WI38 (cell line): ENCODE results near the gene FAM107A.
"Not testable (repeated sequence)": the region's sequence is repeated elsewhere in the genome, so short reads cannot be mapped to it uniquely, and the experiment has no call there.

Source experiments
- H3K4me3 ChIP-seq: 2 replicates; pipeline ENCODE4 v1.5.1; 2011; ENCODE audit warnings: low read depth, mild to moderate bottlenecking, control low read depth, low read length
- TF ChIP-seq, protein P1 (sequence below): IDR thresholded peaks from 2 replicates; pipeline ENCODE4 v1.5.1; 2012; ENCODE audit warnings: low read depth, mild to moderate bottlenecking, control low read depth, low read length

The FAM107A gene

DNA sequence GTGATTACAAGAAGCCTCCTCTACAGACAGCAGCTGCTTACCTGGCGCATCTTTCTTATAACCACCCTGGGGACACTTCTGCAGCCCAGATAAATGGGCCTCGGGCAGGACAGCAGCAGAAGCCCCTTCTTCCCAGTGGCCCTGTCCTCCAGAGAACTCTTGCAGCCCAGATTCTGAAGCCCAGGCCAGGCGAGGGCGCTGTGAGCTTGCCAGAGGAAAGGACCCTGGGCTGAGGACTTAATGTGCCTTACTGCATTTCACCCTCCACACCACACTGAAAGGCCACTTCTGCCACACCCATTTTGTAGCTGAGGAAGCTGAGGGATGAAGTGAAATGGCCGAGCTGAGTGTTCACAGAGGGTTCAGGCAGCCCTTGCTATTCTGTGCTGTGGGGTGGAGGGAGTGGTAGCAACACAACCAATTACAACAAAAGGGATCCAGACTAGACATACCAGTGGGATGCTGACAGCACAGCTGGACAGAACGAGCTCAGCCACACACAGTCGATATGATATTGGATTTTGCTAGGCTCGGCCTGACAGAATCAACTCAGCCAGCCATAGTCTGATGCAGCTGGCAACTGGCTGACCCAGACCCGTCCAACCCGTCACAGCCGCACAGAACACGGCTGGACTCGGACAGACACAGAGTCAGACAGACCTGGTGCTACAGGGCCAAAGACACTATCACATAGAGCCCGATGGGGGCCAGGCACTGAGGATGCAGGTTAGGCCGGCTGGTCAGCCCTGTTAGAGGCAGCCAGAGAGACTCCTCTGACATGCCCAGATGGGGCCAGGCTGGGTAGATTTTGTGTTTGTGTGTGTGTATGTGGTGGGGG, 47.5 kb downstream of the FAM107A start:
- TF ChIP-seq, protein P1, sequence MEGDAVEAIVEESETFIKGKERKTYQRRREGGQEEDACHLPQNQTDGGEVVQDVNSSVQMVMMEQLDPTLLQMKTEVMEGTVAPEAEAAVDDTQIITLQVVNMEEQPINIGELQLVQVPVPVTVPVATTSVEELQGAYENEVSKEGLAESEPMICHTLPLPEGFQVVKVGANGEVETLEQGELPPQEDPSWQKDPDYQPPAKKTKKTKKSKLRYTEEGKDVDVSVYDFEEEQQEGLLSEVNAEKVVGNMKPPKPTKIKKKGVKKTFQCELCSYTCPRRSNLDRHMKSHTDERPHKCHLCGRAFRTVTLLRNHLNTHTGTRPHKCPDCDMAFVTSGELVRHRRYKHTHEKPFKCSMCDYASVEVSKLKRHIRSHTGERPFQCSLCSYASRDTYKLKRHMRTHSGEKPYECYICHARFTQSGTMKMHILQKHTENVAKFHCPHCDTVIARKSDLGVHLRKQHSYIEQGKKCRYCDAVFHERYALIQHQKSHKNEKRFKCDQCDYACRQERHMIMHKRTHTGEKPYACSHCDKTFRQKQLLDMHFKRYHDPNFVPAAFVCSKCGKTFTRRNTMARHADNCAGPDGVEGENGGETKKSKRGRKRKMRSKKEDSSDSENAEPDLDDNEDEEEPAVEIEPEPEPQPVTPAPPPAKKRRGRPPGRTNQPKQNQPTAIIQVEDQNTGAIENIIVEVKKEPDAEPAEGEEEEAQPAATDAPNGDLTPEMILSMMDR: peak; percentile 13; the same call in 1 of the 2 replicates
- no peak overlapping the region for H3K4me3 ChIP-seq

DNA sequence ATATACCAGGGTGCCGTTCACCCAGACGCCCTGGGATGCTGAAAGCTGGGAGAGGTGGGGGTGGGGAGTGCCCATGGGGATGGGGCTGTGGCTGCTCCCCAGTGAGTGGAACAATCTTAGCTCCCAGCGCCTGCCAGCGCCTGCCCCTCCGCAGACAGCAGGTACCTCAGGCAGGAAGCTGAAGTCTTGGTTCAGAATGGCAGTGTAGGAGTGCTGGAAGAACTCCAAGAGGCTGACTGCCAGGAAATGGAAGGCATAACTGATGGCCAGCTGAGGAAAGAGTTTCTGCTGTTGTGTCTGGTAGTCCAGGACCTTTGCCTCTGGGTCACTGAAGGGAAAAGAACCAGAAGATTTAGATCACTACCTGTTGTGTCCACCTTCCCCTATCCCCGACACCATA, 48.6 kb downstream of the FAM107A start:
- TF ChIP-seq, protein P1: no peak
- no peak overlapping the region for H3K4me3 ChIP-seq

DNA sequence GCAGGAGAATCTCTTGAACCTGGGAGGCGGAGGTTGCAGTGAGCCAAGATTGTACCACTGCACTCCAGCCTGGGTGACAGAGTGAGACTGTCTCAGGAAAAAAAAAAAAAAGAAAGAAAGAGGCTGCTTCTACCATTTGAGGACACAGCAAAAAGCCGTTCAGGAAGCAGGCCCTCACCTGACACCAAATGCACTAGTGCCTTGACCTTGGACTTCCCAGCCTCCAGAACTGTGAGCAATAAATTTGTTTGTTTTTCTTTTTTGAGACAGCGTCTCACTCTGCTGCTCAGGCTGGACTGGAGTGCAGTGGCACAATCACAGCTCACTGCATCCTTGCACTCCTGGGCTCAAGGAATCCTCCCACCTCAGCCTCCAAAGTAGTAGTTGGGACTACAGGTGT, 49.8 kb downstream of the FAM107A start:
- not testable (repeated sequence) for H3K4me3 ChIP-seq

DNA sequence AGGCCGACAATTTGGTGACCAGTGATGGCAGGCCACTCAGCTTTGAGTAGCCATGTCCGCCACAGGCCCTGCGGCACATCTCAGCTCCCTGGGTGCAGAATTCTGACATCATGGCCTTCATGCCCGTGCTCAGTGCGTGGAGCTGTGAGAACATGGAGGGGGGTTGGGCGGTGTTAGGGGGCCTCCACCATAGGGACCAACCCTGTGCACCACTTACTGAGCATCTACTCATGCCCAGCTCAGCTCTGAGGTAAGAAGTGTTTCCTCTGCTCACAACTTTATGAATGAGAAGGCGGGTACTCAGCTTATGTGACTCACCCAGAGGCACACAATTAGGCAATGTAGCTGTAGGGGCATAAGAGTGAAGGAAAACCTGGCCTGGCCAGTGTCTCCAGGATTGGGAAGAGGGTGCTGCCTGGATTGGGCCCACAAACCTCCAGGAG, 50.7 kb downstream of the FAM107A start:
- no peak overlapping the region for H3K4me3 ChIP-seq
- TF ChIP-seq, protein P1: no peak

DNA sequence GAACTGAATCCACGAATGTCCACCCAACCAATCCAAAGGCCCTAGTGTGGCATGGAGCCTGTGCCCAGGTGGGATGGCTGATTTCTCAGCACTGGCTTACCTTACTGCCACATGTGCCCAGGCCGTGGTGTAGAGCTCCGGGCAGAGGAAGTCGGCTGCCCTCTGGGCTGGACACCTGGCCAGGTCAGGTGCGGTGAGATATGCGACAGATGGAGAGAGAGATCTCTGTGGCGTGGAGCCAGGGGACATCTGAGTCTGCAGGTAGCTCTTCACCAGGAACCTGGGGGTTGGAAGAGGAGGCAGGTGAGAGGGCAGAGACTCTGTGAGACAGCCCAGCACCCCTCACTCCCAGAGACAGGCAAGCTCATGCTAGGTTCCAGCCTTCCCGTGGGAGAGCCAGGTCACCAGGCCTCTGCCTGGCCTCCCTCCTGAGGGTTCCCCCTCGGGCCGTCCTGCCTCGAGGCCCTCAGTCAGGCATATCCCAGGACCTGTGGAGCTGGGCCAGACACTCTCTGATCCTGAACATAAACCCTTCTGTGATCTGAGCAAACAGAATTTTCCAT, 52.8 kb downstream of the FAM107A start:
- H3K4me3 ChIP-seq: no peak overlapping the region
- TF ChIP-seq, protein P1: no peak

DNA sequence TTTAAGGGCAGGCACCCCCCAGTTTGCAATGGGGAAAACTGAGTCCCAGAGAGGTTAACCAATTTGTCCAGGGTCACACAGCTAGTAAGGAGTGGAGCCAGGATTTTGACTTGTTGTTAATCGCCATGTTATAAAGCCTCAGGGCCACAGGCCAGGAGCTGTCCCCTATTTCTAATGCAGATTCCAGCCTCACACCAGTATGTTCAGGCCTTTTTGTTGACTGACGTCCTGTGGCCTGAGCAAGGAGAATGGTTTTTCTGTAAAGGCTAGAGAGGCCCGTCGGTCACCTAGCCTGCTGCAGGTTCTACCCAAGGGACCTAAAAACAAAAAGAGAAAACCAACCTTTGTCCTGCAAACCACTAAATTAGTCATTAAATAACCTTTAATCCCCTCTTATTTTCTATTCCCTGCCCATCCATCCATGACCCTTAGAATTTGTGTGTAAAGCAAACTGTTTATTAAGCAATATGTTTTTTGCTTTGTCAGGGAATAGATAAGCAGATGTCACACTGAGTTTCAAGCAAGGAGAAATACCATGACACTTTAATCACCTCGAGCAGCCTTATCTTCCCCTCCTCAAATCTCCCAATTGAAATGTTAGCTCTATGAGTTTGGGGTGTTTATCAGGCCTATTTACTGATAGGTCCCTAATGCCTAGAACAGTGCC, 54.3 kb downstream of the FAM107A start:
- H3K4me3 ChIP-seq: no peak overlapping the region
- TF ChIP-seq, protein P1: no peak

DNA sequence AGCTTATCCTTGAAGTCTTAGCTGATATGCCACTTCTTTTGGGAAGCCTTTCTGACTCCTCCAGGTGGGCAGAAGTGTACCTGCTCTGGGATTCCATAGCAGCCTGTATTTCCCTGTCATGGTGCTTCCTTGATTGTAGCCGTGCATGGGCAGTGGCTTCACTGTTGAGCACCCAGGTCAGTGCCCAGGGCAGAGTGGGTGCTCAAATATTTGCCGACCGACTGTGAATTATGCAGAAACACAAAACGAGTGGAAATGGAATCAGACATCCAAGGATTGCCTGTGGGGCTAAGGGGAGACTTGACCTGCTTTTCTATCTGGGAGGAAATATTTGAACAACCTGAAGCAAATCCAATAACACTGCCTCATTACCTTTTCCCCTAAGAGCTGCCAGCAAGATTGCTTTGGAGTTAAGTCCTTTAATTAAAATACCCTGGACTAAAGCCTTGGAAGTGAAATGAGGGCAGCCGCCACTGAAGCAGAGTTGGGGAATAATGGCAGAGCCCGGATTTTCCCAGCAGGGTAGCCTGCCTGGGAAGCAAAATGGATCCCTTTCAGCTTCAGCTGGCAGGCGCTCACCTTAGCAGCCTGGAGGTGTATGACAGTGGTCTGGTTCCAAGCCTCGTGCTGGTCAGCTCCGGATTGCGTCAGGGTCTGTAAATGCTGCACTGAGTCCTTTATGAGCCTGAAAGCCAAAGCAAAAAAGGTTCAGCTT, 55.1 kb downstream of the FAM107A start:
- no peak overlapping the region for H3K4me3 ChIP-seq
- TF ChIP-seq, protein P1: no peak
